Prostate gland (tissue), 2 donors: ENCODE measurements around the gene BCL2L1. TPM values are rescaled to one million over a fixed set of nuclear protein-coding genes. Genes with fewer than 3 reads are reported as not detected.

Experiments
- DNase-seq: peaks from one replicate; pipeline ENCODE4 v3.0.0-alpha.2; 2019; ENCODE audit warnings: low spot score
- H3K27ac ChIP-seq, 2 donors: fragments of 200-600 bp; sonication (generic); 2 replicates each; pipeline ENCODE4 v1.5.1; 2017 to 2019
- H3K27me3 ChIP-seq: fragments of 200-600 bp; sonication (generic); replicated peaks from 2 replicates; pipeline ENCODE4 v1.5.1; 2019; ENCODE audit not compliant: insufficient read depth
- H3K36me3 ChIP-seq, 2 donors: fragments of 200-600 bp; sonication (generic); 1 replicate in 1 of 2; 2 replicates in 1 of 2; pipeline versions ENCODE4 v1.5.1 to v1.8.1; 2017 to 2019
- H3K4me1 ChIP-seq: fragments of 200-600 bp; sonication (generic); replicated peaks from 2 replicates; pipeline ENCODE4 v1.5.1; 2019
- H3K4me3 ChIP-seq, 2 donors: fragments of 200-600 bp; sonication (generic); 2 replicates each; pipeline ENCODE4 v1.5.1; 2017 to 2019
- H3K9me3 ChIP-seq: fragments of 200-600 bp; sonication (generic); 2 replicates; pipeline ENCODE4 v1.5.1; 2017
- POLR2A ChIP-seq: fragments of 450-650 bp; IDR thresholded peaks from one replicate; pipeline ENCODE4 v1.6.1; 2016; ENCODE audit warnings: antibody characterized with exemption, mild to moderate bottlenecking
- POLR2AphosphoS5 ChIP-seq: sonication (generic); formaldehyde crosslinking; IDR thresholded peaks from one replicate; pipeline ENCODE4 v1.6.1; 2017; ENCODE audit warnings: antibody characterized with exemption
- WGBS: methylation state at CpG from one replicate; pipeline ENCODE4 v1.1.5; 2018; 5-methylcytosine and 5-hydroxymethylcytosine counted together
- intact Hi-C: fragments of 100-400 bp; cut with DNase I; formaldehyde crosslinking; loops from one replicate; pipeline ENCODE4 v1.14.2; 2022
- total RNA-seq, 2 donors: library from RNA; depleted of rRNA; stranded (reverse); fragments of >200 nt; gene quantifications; one replicate each; pipeline ENCODE4 v1.1.0, GENCODE V29; 2016
- TF ChIP-seq, protein P1 (sequence below), 4 experiments: fragments of 200-600 bp in 2 of 4; fragments of 450-650 bp in 2 of 4; sonication (generic) in 2 of 4; IDR thresholded peaks; 1 replicate in 3 of 4; 2 replicates in 1 of 4; pipeline ENCODE4 v1.5.1; 2016 to 2019; ENCODE audit warnings: antibody characterized with exemption in 4 of 4, mild to moderate bottlenecking in 2 of 4, moderate library complexity in 2 of 4

BCL2L1 gene
- total RNA-seq, 2 donors from 2014 or later, result 127 to 155 TPM

DNA sequence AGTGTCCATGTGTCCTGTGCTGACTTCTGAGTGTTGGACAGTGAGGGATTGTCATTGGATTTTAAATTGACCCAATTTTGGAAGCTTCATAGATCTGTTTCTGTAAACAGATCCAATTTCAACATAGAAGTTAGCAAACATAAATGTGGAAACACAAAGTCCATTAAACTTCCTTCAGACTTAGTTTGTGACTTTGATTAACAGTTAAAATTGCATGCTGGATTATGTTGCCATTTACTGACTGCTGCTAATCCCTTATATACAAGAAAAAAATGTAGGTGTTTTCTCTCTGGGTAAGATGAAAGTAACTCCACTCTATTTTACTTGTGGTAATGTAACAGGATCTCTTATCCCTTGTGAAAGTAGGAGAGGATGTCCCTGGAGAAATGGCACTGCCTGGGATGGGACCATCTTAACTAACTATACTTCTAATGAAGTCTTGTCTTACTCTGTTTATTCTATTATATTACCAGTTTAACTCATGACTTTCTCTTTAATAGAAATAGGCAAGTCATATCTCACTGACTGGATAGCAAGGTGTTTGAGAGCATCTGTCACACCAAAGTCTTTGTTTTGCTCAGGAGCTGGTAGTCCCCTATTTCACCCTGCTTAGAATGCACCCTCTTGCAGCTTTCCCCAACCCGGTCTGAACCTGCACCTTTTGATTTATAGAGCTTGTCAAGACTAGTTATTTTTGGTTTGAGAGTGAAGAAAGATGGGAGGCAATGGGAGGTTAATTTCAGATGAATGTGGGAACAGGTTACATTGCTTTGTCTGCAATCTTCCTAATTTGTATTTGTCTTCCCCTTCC is 23.6 kb upstream of the BCL2L1 start:
- no peak overlapping the region for H3K27ac ChIP-seq
- no peaks in the 10 kb centered on the region for H3K27me3 ChIP-seq
- H3K36me3 ChIP-seq, result no peaks in the 10 kb centered on the region
- no peaks in the 10 kb centered on the region for H3K4me1 ChIP-seq
- no peak for DNase-seq
- 8% methylated on average over 1 of the region's 1 CpG for WGBS
- no peaks in the 10 kb centered on the region for H3K9me3 ChIP-seq
- no peak overlapping the region for H3K4me3 ChIP-seq
- TF ChIP-seq POLR2AphosphoS5 (no peak), POLR2A (no peak)
- TF ChIP-seq, protein P1, sequence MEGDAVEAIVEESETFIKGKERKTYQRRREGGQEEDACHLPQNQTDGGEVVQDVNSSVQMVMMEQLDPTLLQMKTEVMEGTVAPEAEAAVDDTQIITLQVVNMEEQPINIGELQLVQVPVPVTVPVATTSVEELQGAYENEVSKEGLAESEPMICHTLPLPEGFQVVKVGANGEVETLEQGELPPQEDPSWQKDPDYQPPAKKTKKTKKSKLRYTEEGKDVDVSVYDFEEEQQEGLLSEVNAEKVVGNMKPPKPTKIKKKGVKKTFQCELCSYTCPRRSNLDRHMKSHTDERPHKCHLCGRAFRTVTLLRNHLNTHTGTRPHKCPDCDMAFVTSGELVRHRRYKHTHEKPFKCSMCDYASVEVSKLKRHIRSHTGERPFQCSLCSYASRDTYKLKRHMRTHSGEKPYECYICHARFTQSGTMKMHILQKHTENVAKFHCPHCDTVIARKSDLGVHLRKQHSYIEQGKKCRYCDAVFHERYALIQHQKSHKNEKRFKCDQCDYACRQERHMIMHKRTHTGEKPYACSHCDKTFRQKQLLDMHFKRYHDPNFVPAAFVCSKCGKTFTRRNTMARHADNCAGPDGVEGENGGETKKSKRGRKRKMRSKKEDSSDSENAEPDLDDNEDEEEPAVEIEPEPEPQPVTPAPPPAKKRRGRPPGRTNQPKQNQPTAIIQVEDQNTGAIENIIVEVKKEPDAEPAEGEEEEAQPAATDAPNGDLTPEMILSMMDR (IDR thresholded peaks at IDR 0.05), result no peak
- intact Hi-C loops, result no loop called here

DNA sequence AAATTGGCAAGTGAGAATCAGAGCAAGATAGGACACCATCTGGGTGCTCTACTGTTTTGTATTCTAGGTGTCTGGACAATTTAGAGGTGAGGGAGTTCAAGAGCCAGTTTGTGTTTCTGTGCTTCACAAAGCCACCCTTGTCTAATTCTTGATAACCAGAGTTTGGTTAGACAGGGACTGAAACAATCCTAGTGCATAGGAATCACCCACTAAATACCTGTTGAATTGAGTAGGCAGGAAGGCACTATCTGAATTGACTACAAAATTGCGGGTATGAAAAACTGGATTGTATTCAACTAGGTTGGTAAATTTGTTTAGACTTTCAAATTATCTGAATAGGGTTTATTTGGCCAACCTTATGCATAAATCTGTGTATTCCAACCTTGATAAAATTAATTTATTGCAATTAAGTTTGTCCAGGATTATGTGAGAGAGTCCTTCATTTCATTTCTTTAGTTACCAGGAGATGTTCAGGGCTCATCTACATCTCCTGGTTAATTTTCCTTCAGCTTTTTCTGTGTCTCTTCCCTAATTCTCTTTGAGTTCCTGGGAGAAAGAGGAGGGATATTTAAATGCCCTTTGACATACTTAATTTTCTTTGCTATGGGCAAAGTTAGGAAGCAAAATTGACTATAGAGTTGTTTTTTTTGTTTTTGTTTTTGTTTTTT is 18.1 kb upstream of the BCL2L1 start:
- WGBS, result 52% methylated on average over 1 of the region's 1 CpG
- TF ChIP-seq, protein P1 (IDR thresholded peaks at IDR 0.05), result no peak
- TF ChIP-seq POLR2AphosphoS5 (no peak), POLR2A (no peak)
- no peaks in the 10 kb centered on the region for H3K27me3 ChIP-seq
- intact Hi-C loops, result no loop called here
- H3K27ac ChIP-seq, result no peak overlapping the region
- no peaks in the 10 kb centered on the region for H3K4me1 ChIP-seq
- DNase-seq, result no peak
- no peaks in the 10 kb centered on the region for H3K9me3 ChIP-seq
- no peak overlapping the region for H3K4me3 ChIP-seq
- H3K36me3 ChIP-seq, result no peaks in the 10 kb centered on the region

DNA sequence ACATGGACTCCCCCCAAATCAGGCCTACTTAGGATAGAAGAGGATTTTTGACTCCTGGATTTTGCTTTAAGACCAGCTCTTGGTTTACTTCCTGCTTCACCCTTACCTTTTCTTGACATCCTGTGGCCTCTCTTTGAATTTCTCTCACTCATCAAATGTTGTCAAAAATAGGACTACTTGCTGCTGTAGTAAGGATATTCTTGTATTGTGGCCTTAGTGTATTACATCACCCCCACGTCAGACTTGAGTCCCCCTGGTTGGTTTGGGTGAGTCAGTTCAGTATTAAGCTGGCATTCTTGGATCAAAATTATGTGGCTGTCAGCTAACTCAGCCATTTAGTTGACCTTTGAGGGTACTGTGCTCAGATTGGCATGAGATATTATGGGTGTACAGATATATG is 17.5 kb upstream of the BCL2L1 start:
- H3K4me3 ChIP-seq, result no peak overlapping the region
- DNase-seq, result no peak
- H3K27ac ChIP-seq, result no peak overlapping the region
- intact Hi-C loops, result no loop called here
- H3K27me3 ChIP-seq, result no peaks in the 10 kb centered on the region
- WGBS, result 8% methylated on average over 1 of the region's 1 CpG
- TF ChIP-seq, protein P1 (IDR thresholded peaks at IDR 0.05), result no peak
- TF ChIP-seq POLR2A (no peak), POLR2AphosphoS5 (no peak)
- H3K9me3 ChIP-seq, result no peaks in the 10 kb centered on the region
- H3K4me1 ChIP-seq, result no peaks in the 10 kb centered on the region
- H3K36me3 ChIP-seq, result no peaks in the 10 kb centered on the region

DNA sequence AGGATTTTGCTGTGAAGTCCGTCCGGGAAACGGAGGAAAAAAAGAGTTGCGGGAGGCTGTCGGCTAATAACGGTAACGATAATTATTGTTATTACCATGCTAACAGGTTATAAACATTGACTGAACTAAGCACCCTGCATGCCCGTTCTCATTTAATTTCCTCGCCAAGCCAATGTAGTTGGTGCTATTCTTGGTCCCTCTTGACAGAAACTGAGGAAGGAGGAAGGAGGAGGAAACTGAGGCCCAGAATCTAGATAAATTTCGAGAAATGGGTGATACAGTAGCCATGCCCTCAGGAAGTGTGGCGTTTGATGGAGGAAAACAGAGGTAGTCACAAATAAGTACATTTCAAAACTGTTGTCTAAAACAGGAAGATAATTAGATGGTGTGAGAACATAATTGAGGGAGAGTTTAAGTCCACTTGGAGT is 16.9 kb upstream of the BCL2L1 start:
- Histone ChIP-seq H3K36me3 (no peaks in the 10 kb centered on the region), H3K4me1 (no peaks in the 10 kb centered on the region), H3K4me3 (peak overlapping the region; percentile 47 to 52), H3K27me3 (no peaks in the 10 kb centered on the region), H3K9me3 (no peaks in the 10 kb centered on the region), H3K27ac (peak overlapping the region; percentile 46 to 59)
- under 1% methylated on average over 11 of the region's 11 CpGs for WGBS
- TF ChIP-seq POLR2A (no peak), POLR2AphosphoS5 (no peak)
- TF ChIP-seq, protein P1 (IDR thresholded peaks at IDR 0.05), result no peak
- no peak for DNase-seq
- intact Hi-C loops, result no loop called here
